HG02678 (cell line): Measurements from ENCODE around the gene EBLN1.
"Not testable (repeated sequence)": the region's sequence is repeated elsewhere in the genome, so short reads cannot be mapped to it uniquely, and the experiment has no call there.

Experiments used
- ATAC-seq: cut with Tn5 transposase; IDR thresholded peaks from one replicate; pipeline ENCODE4 v1.9.1; 2021; ENCODE audit warnings: mild to moderate bottlenecking, moderate library complexity; ENCODE audit not compliant: unreplicated experiment

The EBLN1 gene

GRCh38 chr10:22228943-22229801, 11.4 kb upstream of the EBLN1 start:
- peak; percentile 70 for ATAC-seq

- ATAC-seq = no peak
These were observed 10.5 kb upstream of the EBLN1 start for GRCh38 chr10:22228167-22228938.

DNA sequence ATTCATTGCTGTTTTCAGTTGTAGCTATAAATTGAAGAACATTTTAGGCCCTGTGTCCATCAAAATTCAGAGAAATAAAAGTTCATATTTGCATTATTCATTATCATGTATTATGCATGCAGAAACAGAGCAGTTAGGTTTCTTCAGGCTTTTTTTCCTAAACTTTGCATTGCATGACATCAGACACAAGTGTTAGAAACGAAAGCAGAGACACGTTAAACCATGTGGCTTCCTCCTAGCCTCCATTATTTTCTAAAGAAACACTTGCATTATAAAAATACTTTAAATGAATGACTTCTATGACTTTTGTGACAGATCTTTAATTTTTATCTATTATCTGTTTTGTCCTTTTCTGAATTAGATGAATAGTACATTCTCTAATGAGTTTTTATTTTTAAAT, 8.8 kb upstream of the EBLN1 start:
- ATAC-seq = no peak

DNA sequence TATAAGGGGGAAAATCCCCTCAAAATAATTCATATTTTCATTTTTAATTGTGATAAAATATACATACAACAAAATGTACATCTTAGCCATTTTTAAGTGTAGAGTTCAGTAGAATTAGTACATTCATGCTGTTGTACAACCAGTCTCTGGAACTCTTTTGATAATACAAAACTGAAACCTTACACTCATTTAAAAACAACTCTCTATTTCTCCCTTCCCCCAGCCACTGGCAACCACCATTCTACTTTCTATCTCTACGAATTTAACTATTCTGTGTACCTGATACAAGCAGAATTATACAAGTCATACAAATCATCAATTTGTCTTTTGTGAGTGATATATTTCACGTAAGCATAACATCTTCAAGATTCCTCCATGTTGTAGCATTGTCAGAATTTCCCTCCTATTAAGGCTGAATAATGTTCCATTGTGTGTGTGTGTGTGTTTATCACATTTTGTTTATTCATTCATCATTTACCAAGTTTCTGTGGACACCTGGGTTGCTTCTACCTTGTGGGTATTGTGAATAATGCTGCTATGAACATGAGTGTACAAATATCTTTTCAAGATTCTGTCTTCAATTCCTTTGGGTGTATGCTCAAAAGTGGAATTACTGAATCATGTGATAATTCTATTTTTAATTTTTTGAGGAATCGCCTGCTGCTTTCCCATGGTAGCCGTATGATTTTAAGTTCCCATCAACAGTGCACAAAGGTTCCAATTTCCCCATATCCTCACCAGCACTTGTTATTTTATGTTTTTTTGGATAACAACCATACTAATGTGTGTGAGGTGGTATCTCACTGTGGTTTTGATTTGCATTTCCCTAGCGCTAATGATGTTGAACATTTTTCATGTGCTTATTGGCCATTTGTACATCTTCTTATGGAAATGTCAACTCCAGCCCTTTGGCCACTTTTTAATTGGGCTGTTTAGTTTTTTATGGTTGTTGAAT, 4.7 kb upstream of the EBLN1 start:
- ATAC-seq = no peak

GRCh38 chr10:22219308-22219707, 1.5 kb upstream of the EBLN1 start:
- ATAC-seq = no peak

DNA sequence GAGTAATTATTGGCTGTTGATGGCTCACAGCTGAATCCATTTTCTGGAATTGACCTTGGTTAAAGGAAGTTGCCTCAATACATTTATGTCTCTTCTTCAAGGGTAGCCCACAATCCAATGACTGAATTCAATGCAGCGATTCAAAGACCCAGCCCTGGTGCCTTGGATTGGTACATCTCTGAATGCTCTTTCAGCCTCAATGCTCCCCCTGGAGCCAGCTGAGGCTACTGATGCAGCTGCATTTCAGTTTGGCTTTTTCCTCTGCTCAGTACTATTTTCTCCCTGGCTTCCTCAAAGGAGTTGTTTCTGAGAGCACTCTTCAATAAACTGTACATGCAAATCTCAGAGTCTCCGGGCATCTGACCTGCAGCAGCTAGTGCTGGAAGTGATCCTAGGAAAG, 633 bp upstream of the EBLN1 start:
- no peak for ATAC-seq

DNA sequence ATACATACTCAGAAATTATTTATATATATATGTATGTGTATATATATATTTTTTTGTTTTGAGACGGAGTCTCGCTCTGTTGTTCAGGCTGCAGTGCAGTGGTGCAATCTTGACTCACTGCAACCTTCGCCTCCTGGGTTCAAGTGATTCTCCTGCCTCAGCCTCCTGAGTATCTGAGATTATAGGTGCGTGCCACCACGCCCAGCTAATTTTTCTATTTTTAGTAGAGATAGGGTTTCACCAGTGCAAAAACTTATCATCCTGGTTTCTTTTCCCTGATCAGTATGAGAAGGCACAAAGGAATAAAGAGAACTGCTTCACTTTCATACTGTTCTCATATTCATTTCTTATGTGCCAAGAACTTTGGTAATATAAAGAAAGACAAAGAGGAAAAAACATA, 731 bp downstream of the EBLN1 start:
- not testable (repeated sequence) for ATAC-seq

- ATAC-seq = no peak
These were observed 7.5 kb downstream of the EBLN1 start for GRCh38 chr10:22210267-22210666.

- no peak for ATAC-seq
These were observed 23.9 kb downstream of the EBLN1 start for GRCh38 chr10:22193945-22194344.

- no peak for ATAC-seq
These were observed 32.2 kb downstream of the EBLN1 start for GRCh38 chr10:22185586-22185985.

DNA sequence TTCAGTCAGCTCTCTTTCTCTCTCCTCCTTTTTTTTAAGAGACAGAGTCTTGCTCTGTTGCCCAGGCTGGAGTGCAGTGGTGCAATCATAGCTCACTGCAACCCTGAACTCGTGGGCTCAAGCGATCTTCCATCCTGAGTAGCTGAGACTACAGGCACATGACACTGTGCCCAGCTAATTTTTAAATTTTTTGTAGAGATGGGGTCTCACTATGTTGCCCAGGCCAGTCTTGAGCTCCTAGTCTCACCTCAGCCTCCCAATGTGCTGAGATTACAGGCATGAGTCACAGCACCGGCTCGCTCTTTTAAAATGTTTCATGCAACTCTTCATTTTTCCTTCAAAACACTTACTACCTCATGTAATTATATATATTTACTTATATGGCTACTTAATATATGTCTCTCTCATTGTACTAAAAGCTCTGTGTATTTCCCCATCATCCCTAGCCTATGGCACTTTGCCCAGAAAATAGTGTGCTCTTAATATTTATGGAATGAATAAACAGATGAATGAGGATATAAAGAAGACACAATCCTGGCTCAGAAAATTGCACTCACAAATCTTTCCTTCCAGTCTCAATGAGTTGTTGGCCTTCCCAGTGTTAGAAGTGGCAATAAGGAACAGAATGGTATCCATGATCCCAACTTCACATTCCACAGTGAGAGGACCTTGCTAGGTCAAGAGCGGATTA, 33.9 kb downstream of the EBLN1 start:
- no peak for ATAC-seq

DNA sequence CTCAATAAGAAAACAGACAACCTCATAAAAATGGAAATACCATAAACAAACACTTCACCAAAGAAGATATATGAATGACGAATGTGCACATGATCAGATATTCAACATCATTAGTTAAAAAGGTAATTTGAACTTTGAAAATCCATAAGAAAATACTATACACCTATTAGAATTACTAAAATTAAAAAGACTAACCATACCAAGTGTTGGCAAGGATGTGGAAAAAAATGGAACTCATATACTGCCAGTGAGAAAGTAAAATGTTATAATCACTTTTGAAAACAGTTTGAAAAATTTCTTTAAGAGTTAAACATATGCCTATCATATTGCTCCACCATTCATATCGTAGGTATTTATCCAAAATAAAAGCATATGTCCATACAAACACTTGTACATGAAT, 37.1 kb downstream of the EBLN1 start:
- ATAC-seq = no peak

GRCh38 chr10:22174442-22174841, 43.4 kb downstream of the EBLN1 start:
- no peak for ATAC-seq

DNA sequence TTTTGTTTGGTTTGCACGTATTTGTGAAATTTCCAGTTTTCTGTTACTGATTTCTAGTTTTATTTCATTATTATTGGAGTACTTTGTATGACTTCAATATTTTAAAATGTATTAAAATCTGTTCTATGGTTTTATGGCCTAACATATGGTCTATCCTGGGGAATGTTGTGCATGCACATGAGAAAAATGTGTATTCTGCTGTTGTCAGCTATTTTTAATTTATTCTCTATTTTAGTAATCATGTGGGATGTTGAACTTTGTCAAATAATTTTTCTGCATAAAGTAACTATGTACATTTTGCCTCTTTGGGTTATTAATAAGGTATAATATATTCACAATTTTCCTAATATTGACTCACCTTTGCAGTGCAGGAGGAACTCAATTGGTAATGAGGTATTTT, 46.7 kb downstream of the EBLN1 start:
- no peak for ATAC-seq

GRCh38 chr10:22170582-22170981, 47.2 kb downstream of the EBLN1 start:
- ATAC-seq = no peak

GRCh38 chr10:22159979-22160378, 57.8 kb downstream of the EBLN1 start:
- ATAC-seq = no peak

- ATAC-seq = no peak
These were observed 58.6 kb downstream of the EBLN1 start for GRCh38 chr10:22159180-22159579.
